H9 (cell line): ENCODE data around the gene CTIF. TPM values are rescaled to one million over a fixed set of nuclear protein-coding genes. Genes with fewer than 3 reads are reported as not detected.
A peak's percentile ranks its signal among the peaks of the same experiment; 100 is the strongest.

Source experiments
- DNase-seq: peaks from one replicate; pipeline ENCODE4 v3.0.0-alpha.2; 2017
- H2AFZ ChIP-seq: one replicate; pipeline ENCODE4 v1.6.1; 2013; ENCODE audit warnings: mild to moderate bottlenecking, low read length, control low read depth, moderate library complexity
- H2AK5ac ChIP-seq: 2 replicates; pipeline ENCODE4 v1.6.1; 2013; ENCODE audit warnings: low read length, control low read depth, mixed read lengths; ENCODE audit not compliant: insufficient read length
- H2BK120ac ChIP-seq: one replicate; pipeline ENCODE4 v1.6.1; 2013; ENCODE audit warnings: low read depth, mild to moderate bottlenecking, low read length, control low read depth, inconsistent platforms; ENCODE audit not compliant: poor library complexity, severe bottlenecking
- H2BK12ac ChIP-seq: 2 replicates; pipeline ENCODE4 v1.6.1; 2013; ENCODE audit warnings: low read length, control low read depth, mixed read lengths, low read depth; ENCODE audit not compliant: insufficient read length
- H2BK15ac ChIP-seq: 2 replicates; pipeline ENCODE4 v1.6.1; 2013; ENCODE audit warnings: low read depth, low read length, control low read depth
- H2BK20ac ChIP-seq: one replicate; pipeline ENCODE4 v1.6.1; 2013; ENCODE audit warnings: low read depth, mild to moderate bottlenecking, low read length, control low read depth, inconsistent platforms; ENCODE audit not compliant: poor library complexity, severe bottlenecking
- H2BK5ac ChIP-seq: 2 replicates; pipeline ENCODE4 v1.6.1; 2013; ENCODE audit warnings: low read length, control low read depth, mixed read lengths; ENCODE audit not compliant: insufficient read length
- H3K14ac ChIP-seq: 2 replicates; pipeline ENCODE4 v1.6.1; 2013; ENCODE audit warnings: low read length, control low read depth; ENCODE audit not compliant: insufficient read depth
- H3K18ac ChIP-seq: 2 replicates; pipeline ENCODE4 v1.6.1; 2013; ENCODE audit warnings: low read depth, mild to moderate bottlenecking, mixed read lengths, low read length, control low read depth; ENCODE audit not compliant: insufficient read length
- H3K23ac ChIP-seq: 2 replicates; pipeline ENCODE4 v1.6.1; 2013; ENCODE audit warnings: low read length, control low read depth, mixed read lengths, low read depth; ENCODE audit not compliant: insufficient read length
- H3K23me2 ChIP-seq: 2 replicates; pipeline ENCODE4 v1.6.1; 2013; ENCODE audit warnings: low read depth, mild to moderate bottlenecking, mixed read lengths, low read length, control low read depth; ENCODE audit not compliant: insufficient read length, poor library complexity, severe bottlenecking
- H3K27ac ChIP-seq: 2 replicates; pipeline ENCODE4 v1.5.1; 2013; ENCODE audit warnings: low read length, control low read depth, mixed read lengths, low read depth; ENCODE audit not compliant: insufficient read length
- H3K27me3 ChIP-seq: 2 replicates; pipeline ENCODE4 v1.6.1; 2013; ENCODE audit warnings: low read length, control low read depth, inconsistent platforms; ENCODE audit not compliant: insufficient read depth
- H3K4ac ChIP-seq: 2 replicates; pipeline ENCODE4 v1.6.1; 2013; ENCODE audit warnings: low read depth, mild to moderate bottlenecking, control low read depth, inconsistent platforms, low read length, moderate library complexity
- H3K4me1 ChIP-seq: 2 replicates; pipeline ENCODE4 v1.6.1; 2013; ENCODE audit warnings: low read length, control low read depth, inconsistent platforms; ENCODE audit not compliant: insufficient read depth
- H3K4me2 ChIP-seq: 2 replicates; pipeline ENCODE4 v1.6.1; 2013; ENCODE audit warnings: low read length, control low read depth, mixed read lengths; ENCODE audit not compliant: insufficient read length, insufficient read depth
- H3K56ac ChIP-seq: 2 replicates; pipeline ENCODE4 v1.6.1; 2013; ENCODE audit warnings: low read depth, mild to moderate bottlenecking, mixed read lengths, low read length, control low read depth; ENCODE audit not compliant: insufficient read length
- H3K79me1 ChIP-seq: 2 replicates; pipeline ENCODE4 v1.6.1; 2013; ENCODE audit warnings: low read depth, mild to moderate bottlenecking, moderate library complexity, low read length, control low read depth, inconsistent platforms; ENCODE audit not compliant: insufficient read depth, poor library complexity, severe bottlenecking
- H3K79me2 ChIP-seq: 2 replicates; pipeline ENCODE4 v1.6.1; 2013; ENCODE audit warnings: low read length, control low read depth, inconsistent platforms; ENCODE audit not compliant: insufficient read depth
- H3K9ac ChIP-seq: 2 replicates; pipeline ENCODE4 v1.6.1; 2013; ENCODE audit warnings: low read length, control low read depth, mixed read lengths; ENCODE audit not compliant: insufficient read length; ENCODE audit errors: extremely low read depth
- H3K9me3 ChIP-seq: one replicate; pipeline ENCODE4 v1.6.1; 2013; ENCODE audit warnings: low read depth, low read length, inconsistent platforms; ENCODE audit not compliant: control insufficient read depth
- H3T11ph ChIP-seq: one replicate; pipeline ENCODE4 v1.6.1; 2013; ENCODE audit warnings: mild to moderate bottlenecking, low read length, control low read depth, inconsistent platforms
- H4K20me1 ChIP-seq: one replicate; pipeline ENCODE4 v1.6.1; 2013; ENCODE audit not compliant: control insufficient read depth, insufficient read length, insufficient read depth
- H4K5ac ChIP-seq: 2 replicates; pipeline ENCODE4 v1.6.1; 2013; ENCODE audit warnings: low read depth, mild to moderate bottlenecking, mixed read lengths, low read length, control low read depth; ENCODE audit not compliant: insufficient read length
- H4K8ac ChIP-seq: replicated peaks from 2 replicates; pipeline ENCODE4 v1.6.1; 2013; ENCODE audit warnings: low read length, control low read depth, mixed read lengths, low read depth; ENCODE audit not compliant: insufficient read length
- H4K91ac ChIP-seq: 2 replicates; pipeline ENCODE4 v1.6.1; 2013; ENCODE audit warnings: low read depth, mild to moderate bottlenecking, moderate library complexity, mixed read lengths, low read length, control low read depth; ENCODE audit not compliant: insufficient read length
- H3K27ac Mint-ChIP-seq, 3 experiments: 2 replicates in 2 of 3; 3 replicates in 1 of 3; pipeline ENCODE4 v1.8.0; 2020 to 2021; ENCODE audit warnings: mixed read lengths in 3 of 3, mild to moderate bottlenecking in 1 of 3, moderate library complexity in 1 of 3
- H3K27me3 Mint-ChIP-seq: 2 replicates; pipeline ENCODE4 v1.8.0; 2021; ENCODE audit warnings: low read depth, mild to moderate bottlenecking, moderate library complexity, mixed read lengths
- H3K36me3 Mint-ChIP-seq, 3 experiments: 2 replicates in 2 of 3; 3 replicates in 1 of 3; pipeline ENCODE4 v1.8.0; 2020 to 2021; ENCODE audit warnings: low read depth in 3 of 3, mixed read lengths in 3 of 3; ENCODE audit not compliant: insufficient read depth in 1 of 3
- H3K4me1 Mint-ChIP-seq, 2 experiments: 2 replicates each; pipeline ENCODE4 v1.8.0; 2020; ENCODE audit warnings: mixed read lengths in 2 of 2
- H3K4me3 Mint-ChIP-seq, 2 experiments: 2 replicates in 1 of 2; 3 replicates in 1 of 2; pipeline ENCODE4 v1.8.0; 2020 to 2021; ENCODE audit warnings: mild to moderate bottlenecking in 2 of 2, mixed read lengths in 2 of 2, moderate library complexity in 1 of 2
- H3K9me3 Mint-ChIP-seq, 2 experiments: 2 replicates in 1 of 2; 3 replicates in 1 of 2; pipeline ENCODE4 v1.8.0; 2020; ENCODE audit warnings: mild to moderate bottlenecking in 2 of 2, mixed read lengths in 2 of 2, moderate library complexity in 1 of 2
- CTCF ChIP-seq: fragments of 200-600 bp; sonication (generic); conservative IDR thresholded peaks from 3 replicates; pipeline ENCODE4 v1.8.0; 2021; ENCODE audit warnings: antibody characterized with exemption, mild to moderate bottlenecking
- WGBS: extraction: QIAGEN DNeasy Blood & Tissue Kit; methylation state at CpG from one replicate; pipeline ENCODE4 v1.1.7; 2013; ENCODE audit warnings: missing lambda C conversion rate, low lambda C conversion rate, mixed read lengths; ENCODE audit not compliant: insufficient read length; ENCODE audit errors: extremely low coverage; 5-methylcytosine and 5-hydroxymethylcytosine counted together
- total RNA-seq: library from RNA; stranded (reverse); gene quantifications from 2 replicates; pipeline ENCODE4 v1.2.1, GENCODE V29; 2021

CTIF gene
- total RNA-seq, 1 experiment from 2014 or later, result 15.8 TPM

GRCh38 chr18:48542513-48543181 is 3.8 kb downstream of the CTIF start:
- Histone ChIP-seq H3K23ac (no peak overlapping the region), H3T11ph (no peak overlapping the region), H2BK12ac (peak overlapping the region; percentile 40), H4K20me1 (no peaks in the 10 kb centered on the region), H3K79me1 (peaks cover 4% of the 10 kb centered on the region), H4K8ac (no peak overlapping the region), H2AFZ (no peak overlapping the region), H2AK5ac (no peak overlapping the region), H3K9me3 (no peaks in the 10 kb centered on the region), H3K9ac (no peak overlapping the region), H3K4me1 (peaks cover 31% of the 10 kb centered on the region; the same call in 1 of the 2 replicates), H3K18ac (peak overlapping the region; percentile 17), H2BK15ac (no peak overlapping the region), H3K14ac (peak overlapping the region; percentile 31; the same call in 1 of the 2 replicates), H3K23me2 (peaks cover 23% of the 10 kb centered on the region), H3K56ac (no peak overlapping the region), H2BK5ac (no peak overlapping the region), H4K91ac (no peak overlapping the region), H2BK120ac (no peak overlapping the region), H3K27ac (peak overlapping the region; percentile 15), H4K5ac (no peak overlapping the region), H3K27me3 (no peaks in the 10 kb centered on the region), H2BK20ac (no peak overlapping the region), H3K4me2 (peak overlapping the region; percentile 26), H3K79me2 (no peaks in the 10 kb centered on the region), H3K4ac (no peak overlapping the region)
- peak overlapping the region; percentile 35 to 64 (median 42); a peak in 5 of 7 replicates for H3K27ac Mint-ChIP-seq
- no peak for TF ChIP-seq CTCF
- peaks cover 64 to 67% of the 10 kb centered on the region in 2 experiments for H3K4me1 Mint-ChIP-seq
- no peaks in the 10 kb centered on the region for H3K9me3 Mint-ChIP-seq
- H3K36me3 Mint-ChIP-seq, result peaks cover 0 to 3% (median 0%) of the 10 kb centered on the region in 3 experiments; a peak in 2 of 7 replicates
- peak overlapping the region; percentile 3 to 8; a peak in 1 of 5 replicates for H3K4me3 Mint-ChIP-seq
- peak; percentile 58 for DNase-seq
- WGBS, result no CpG with 5 or more reads among the region's 7 CpGs
- peaks cover 54% of the 10 kb centered on the region for H3K27me3 Mint-ChIP-seq
